Endothelial cell of umbilical vein (primary cell): ENCODE results near the gene KBTBD8. TPM values are rescaled to one million over a fixed set of nuclear protein-coding genes. Genes with fewer than 3 reads are reported as not detected.

Source experiments
- BruUV-seq: library from RNA; stranded (reverse); fragments of 400-500 nt; replicated peaks from 2 replicates; lab custom pipeline; 2021; lab: Mats Ljungman, UMichigan
- CTCF ChIA-PET: fragments of 300-600, 350-600 bp; sonication (Branson Sonifier 250); formaldehyde crosslinking; loops from one replicate; lab custom pipeline; 2021; ENCODE audit warnings: antibody characterized with exemption, inconsistent platforms; lab: Charles Lee
- POLR2A ChIA-PET: fragments of 300-600, 350-600 bp; sonication (Branson Sonifier 250); formaldehyde crosslinking; loops from one replicate; lab custom pipeline; 2021; ENCODE audit warnings: antibody characterized with exemption, inconsistent platforms; lab: Charles Lee
- DNase-seq: peaks from one replicate; pipeline ENCODE4 v3.0.0-alpha.2; 2011; ENCODE audit warnings: low read depth, low spot score
- FAIRE-seq: peaks from 2 replicates; lab custom pipeline; 2011; peaks lifted over from hg19 to GRCh38; lab: Jason Lieb, UNC
- H2AFZ ChIP-seq: 2 replicates; pipeline ENCODE4 v1.6.0; 2012; ENCODE audit warnings: low read depth, low read length, control low read depth, inconsistent platforms
- H3K27ac ChIP-seq: 2 replicates; pipeline ENCODE4 v1.5.1; 2011; ENCODE audit warnings: low read depth, mild to moderate bottlenecking, control low read depth, low read length, moderate library complexity; ENCODE audit not compliant: insufficient read depth
- H3K27me3 ChIP-seq, 2 experiments: 2 replicates each; pipeline versions ENCODE4 v1.6.0 to v1.6.1; 2011; ENCODE audit warnings: low read length in 2 of 2, mixed read lengths in 1 of 2; ENCODE audit not compliant: control insufficient read depth in 2 of 2, insufficient read depth in 2 of 2
- H3K36me3 ChIP-seq, 2 experiments: 2 replicates in 1 of 2; 3 replicates in 1 of 2; pipeline ENCODE4 v1.5.1; 2011; ENCODE audit warnings: low read length in 2 of 2, mild to moderate bottlenecking in 1 of 2, moderate library complexity in 1 of 2; ENCODE audit not compliant: control insufficient read depth in 2 of 2, insufficient read depth in 2 of 2; ENCODE audit errors: extremely low read depth in 1 of 2
- H3K4me1 ChIP-seq: 3 replicates; pipeline ENCODE4 v1.5.1; 2011; ENCODE audit warnings: mild to moderate bottlenecking, low read length; ENCODE audit not compliant: control insufficient read depth, insufficient read depth; ENCODE audit errors: extremely low read depth
- H3K4me2 ChIP-seq: 2 replicates; pipeline ENCODE4 v1.6.1; 2011; ENCODE audit warnings: low read length, control low read depth, mixed read lengths; ENCODE audit not compliant: insufficient read depth
- H3K4me3 ChIP-seq, 3 experiments: fragments of 200-600 bp in 1 of 3; sonication (generic), shearing (Covaris generic) in 1 of 3; replicated peaks in 1 of 3; 2 replicates each; pipeline ENCODE4 v1.5.1; 2011 to 2016; ENCODE audit warnings: control low read depth in 3 of 3, low read length in 3 of 3, mild to moderate bottlenecking in 2 of 3, inconsistent platforms in 1 of 3, low read depth in 1 of 3, moderate library complexity in 1 of 3; ENCODE audit not compliant: insufficient read depth in 1 of 3
- H3K79me2 ChIP-seq: 2 replicates; pipeline ENCODE4 v1.6.0; 2012; ENCODE audit warnings: low read length, inconsistent platforms; ENCODE audit not compliant: control insufficient read depth, insufficient read depth
- H3K9ac ChIP-seq: replicated peaks from 2 replicates; pipeline ENCODE3; 2011; ENCODE audit warnings: low read length, control low read depth; ENCODE audit not compliant: insufficient read depth; ENCODE audit errors: extremely low read depth
- H3K9me1 ChIP-seq: replicated peaks from 3 replicates; pipeline ENCODE4 v1.6.0; 2011; ENCODE audit warnings: mild to moderate bottlenecking, low read length; ENCODE audit not compliant: control insufficient read depth, insufficient read depth; ENCODE audit errors: extremely low read depth
- H3K9me3 ChIP-seq: replicated peaks from 2 replicates; pipeline ENCODE4 v1.5.1; 2012; ENCODE audit warnings: low read length, inconsistent platforms; ENCODE audit not compliant: control insufficient read depth, insufficient read depth
- H4K20me1 ChIP-seq: replicated peaks from 2 replicates; pipeline ENCODE3; 2011; ENCODE audit warnings: mild to moderate bottlenecking, low read length; ENCODE audit not compliant: control insufficient read depth, insufficient read depth; ENCODE audit errors: extremely low read depth
- EZH2 ChIP-seq: IDR thresholded peaks from 2 replicates; pipeline ENCODE4 v1.6.1; 2012; ENCODE audit warnings: borderline replicate concordance, low read depth, mild to moderate bottlenecking, moderate library complexity, low read length, inconsistent platforms; ENCODE audit not compliant: severe bottlenecking
- FOS ChIP-seq: IDR thresholded peaks from 2 replicates; pipeline ENCODE4 v1.6.1; 2011; ENCODE audit warnings: mild to moderate bottlenecking, low read length, moderate library complexity, borderline replicate concordance; ENCODE audit not compliant: insufficient read depth
- GATA2 ChIP-seq: IDR thresholded peaks from 2 replicates; pipeline ENCODE4 v1.7.0; 2011; ENCODE audit warnings: low read depth, mild to moderate bottlenecking, moderate library complexity, mixed read lengths, low read length; ENCODE audit not compliant: insufficient read length, insufficient read depth
- JUN ChIP-seq: IDR thresholded peaks from 2 replicates; pipeline ENCODE4 v1.6.1; 2011; ENCODE audit warnings: borderline replicate concordance, low read depth; ENCODE audit not compliant: insufficient read length, insufficient read depth
- MYC ChIP-seq: IDR thresholded peaks from one replicate; pipeline ENCODE4 v1.6.1; 2011; ENCODE audit warnings: mild to moderate bottlenecking, low read depth, low read length
- POLR2A ChIP-seq: IDR thresholded peaks from 2 replicates; pipeline ENCODE4 v1.6.1; 2012; ENCODE audit warnings: low read depth, mild to moderate bottlenecking, control low read depth, low read length
- POLR2AphosphoS5 ChIP-seq: IDR thresholded peaks from 2 replicates; pipeline ENCODE4 v1.6.1; 2012; ENCODE audit warnings: low read depth, mild to moderate bottlenecking, control low read depth, low read length, moderate library complexity; ENCODE audit not compliant: insufficient read depth
- dilution Hi-C: fragments of 300-500 bp; cut with MboI; formaldehyde crosslinking; loops from one replicate; pipeline ENCODE4 v1.15.0; 2019; ENCODE audit warnings: low sequenced_read_pairs; ENCODE audit not compliant: extremely low pct_ligation_motif_present
- intact Hi-C: fragments of 100-400 bp; cut with micrococcal nuclease; formaldehyde crosslinking; loops from one replicate; pipeline ENCODE4 v1.10.0; 2022
- polyA plus RNA-seq, 4 experiments: library from polyadenylated mRNA; depleted of rRNA in 3 of 4; stranded (reverse) in 3 of 4; unstranded in 1 of 4; fragments of >200 nt; gene quantifications; 2 replicates each; pipeline versions ENCODE4 v1.2.1 to v1.2.3, GENCODE V29; 2011 to 2012; ENCODE audit warnings: missing spikeins in 1 of 4
- total RNA-seq: library from RNA; stranded (reverse); gene quantifications from 2 replicates; pipeline ENCODE4 v1.2.3, GENCODE V29; 2021
- TF ChIP-seq, protein P1 (sequence below), 2 donors: IDR thresholded peaks; 1 replicate in 1 of 2; 2 replicates in 1 of 2; pipeline ENCODE4 v1.5.1; 2011; ENCODE audit warnings: low read length in 2 of 2, mild to moderate bottlenecking in 2 of 2, moderate library complexity in 2 of 2, control low read depth in 1 of 2, inconsistent platforms in 1 of 2, low read depth in 1 of 2; ENCODE audit not compliant: insufficient read depth in 1 of 2; ENCODE audit errors: extremely low read depth in 1 of 2
- TF ChIP-seq, protein P2 (sequence below): IDR thresholded peaks from 2 replicates; pipeline ENCODE4 v1.6.1; 2011; ENCODE audit not compliant: insufficient read depth, insufficient read length

Gene KBTBD8
- total and polyA plus RNA-seq, 2 donors (not counting 3 experiments of a cell fraction or from before 2014, with no cell fraction given), result 0.26 to 1.1 TPM

DNA sequence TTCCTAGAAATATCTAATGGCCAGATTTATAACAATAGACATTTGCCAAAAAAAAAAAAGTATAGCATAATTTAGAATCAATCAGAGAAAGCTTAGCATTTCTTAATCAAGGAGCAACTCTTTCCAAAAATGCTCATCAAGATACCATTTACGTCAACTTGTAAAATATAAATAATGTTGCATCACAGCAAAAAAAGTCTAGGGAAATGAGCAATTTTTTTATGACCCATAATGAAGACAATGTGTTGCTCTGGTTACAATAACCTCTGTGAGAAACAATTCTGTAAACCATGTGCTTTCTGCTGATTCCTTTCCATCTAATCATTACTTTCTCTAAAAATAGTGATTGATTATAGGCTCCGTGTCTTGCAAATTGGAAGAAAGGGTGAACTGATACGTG, 36.3 kb downstream of the KBTBD8 start:
- no peaks in the 10 kb centered on the region for H3K9me1 ChIP-seq
- H3K36me3 ChIP-seq, result no peaks in the 10 kb centered on the region
- no peaks in the 10 kb centered on the region for H3K9me3 ChIP-seq
- H3K79me2 ChIP-seq, result no peaks in the 10 kb centered on the region
- intact Hi-C loops, result no loop called here
- H4K20me1 ChIP-seq, result no peaks in the 10 kb centered on the region
- TF ChIP-seq GATA2 (no peak), POLR2AphosphoS5 (no peak), JUN (no peak), FOS (no peak), MYC (no peak), POLR2A (no peak), EZH2 (no peak)
- TF ChIP-seq, protein P1, sequence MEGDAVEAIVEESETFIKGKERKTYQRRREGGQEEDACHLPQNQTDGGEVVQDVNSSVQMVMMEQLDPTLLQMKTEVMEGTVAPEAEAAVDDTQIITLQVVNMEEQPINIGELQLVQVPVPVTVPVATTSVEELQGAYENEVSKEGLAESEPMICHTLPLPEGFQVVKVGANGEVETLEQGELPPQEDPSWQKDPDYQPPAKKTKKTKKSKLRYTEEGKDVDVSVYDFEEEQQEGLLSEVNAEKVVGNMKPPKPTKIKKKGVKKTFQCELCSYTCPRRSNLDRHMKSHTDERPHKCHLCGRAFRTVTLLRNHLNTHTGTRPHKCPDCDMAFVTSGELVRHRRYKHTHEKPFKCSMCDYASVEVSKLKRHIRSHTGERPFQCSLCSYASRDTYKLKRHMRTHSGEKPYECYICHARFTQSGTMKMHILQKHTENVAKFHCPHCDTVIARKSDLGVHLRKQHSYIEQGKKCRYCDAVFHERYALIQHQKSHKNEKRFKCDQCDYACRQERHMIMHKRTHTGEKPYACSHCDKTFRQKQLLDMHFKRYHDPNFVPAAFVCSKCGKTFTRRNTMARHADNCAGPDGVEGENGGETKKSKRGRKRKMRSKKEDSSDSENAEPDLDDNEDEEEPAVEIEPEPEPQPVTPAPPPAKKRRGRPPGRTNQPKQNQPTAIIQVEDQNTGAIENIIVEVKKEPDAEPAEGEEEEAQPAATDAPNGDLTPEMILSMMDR (IDR thresholded peaks at IDR 0.05; ENCODE audit: extremely low read depth in 1 of 2, insufficient read depth in 1 of 2, low read depth in 1 of 2, low read length in 2 of 2), result no peak
- TF ChIP-seq, protein P2, sequence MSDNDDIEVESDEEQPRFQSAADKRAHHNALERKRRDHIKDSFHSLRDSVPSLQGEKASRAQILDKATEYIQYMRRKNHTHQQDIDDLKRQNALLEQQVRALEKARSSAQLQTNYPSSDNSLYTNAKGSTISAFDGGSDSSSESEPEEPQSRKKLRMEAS, result no peak
- H3K4me3 ChIP-seq, result no peak overlapping the region
- BruUV-seq, result no TSS peak
- no peak overlapping the region for H3K27ac ChIP-seq
- ChIA-PET CTCF (interaction anchor here (0.6 to 1.6 kb wide), 4 partner anchors 11 to 80 kb away, joined by 3 to 4 read pairs (median 4); no protein-coding TSS in a partner anchor), POLR2A (no interaction called here)
- H3K4me2 ChIP-seq, result no peak overlapping the region
- no peak overlapping the region for H3K9ac ChIP-seq
- no peaks in the 10 kb centered on the region for H3K27me3 ChIP-seq
- FAIRE-seq (no peak), DNase-seq (no peak)
- dilution Hi-C loops, result no loop called here
- no peaks in the 10 kb centered on the region for H3K4me1 ChIP-seq
- no peak overlapping the region for H2AFZ ChIP-seq
